HG03575 (cell line): ENCODE measurements around the gene NKTR.

Experiments
- ATAC-seq: cut with Tn5 transposase; IDR thresholded peaks from one replicate; pipeline ENCODE4 v1.9.1; 2021; ENCODE audit not compliant: unreplicated experiment, insufficient number of reproducible peaks, low FRiP score; ENCODE audit errors: extremely low read depth

The NKTR gene

GRCh38 chr3:42640129-42640528 lies 39.6 kb downstream of the NKTR start:
- ATAC-seq: no peak

DNA sequence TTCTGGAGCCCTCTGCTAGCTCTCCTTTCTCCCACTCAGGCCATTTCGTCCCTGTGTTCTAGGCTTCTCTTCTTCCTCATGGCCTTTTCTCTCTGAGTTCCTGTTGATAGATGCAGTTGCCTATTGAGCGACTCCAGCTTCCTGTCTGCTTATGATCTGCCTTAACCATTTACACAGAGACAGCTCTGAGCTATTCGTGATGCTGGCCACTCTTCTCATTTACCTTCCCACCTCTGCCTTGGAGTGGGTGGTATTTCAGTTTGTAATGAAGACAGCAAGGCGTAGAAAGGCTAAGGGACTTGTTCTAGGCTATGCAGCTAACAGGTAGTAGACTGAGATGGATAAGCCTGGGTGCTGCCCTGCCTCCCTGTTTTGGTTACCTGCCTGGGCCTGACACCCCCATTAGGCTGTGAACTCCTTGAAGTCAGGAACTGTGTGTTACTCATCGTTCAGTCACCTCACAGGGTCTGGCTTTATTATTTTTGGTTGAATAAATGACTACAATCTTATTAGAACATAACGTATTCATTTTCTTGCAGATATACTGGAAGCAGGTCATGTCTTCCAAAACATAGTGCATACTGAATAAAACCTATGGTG lies 40.4 kb downstream of the NKTR start:
- ATAC-seq: no peak

GRCh38 chr3:42647821-42648459 lies 47.5 kb downstream of the NKTR start:
- no peak for ATAC-seq

GRCh38 chr3:42649006-42649405 lies 48.5 kb downstream of the NKTR start:
- ATAC-seq: no peak

DNA sequence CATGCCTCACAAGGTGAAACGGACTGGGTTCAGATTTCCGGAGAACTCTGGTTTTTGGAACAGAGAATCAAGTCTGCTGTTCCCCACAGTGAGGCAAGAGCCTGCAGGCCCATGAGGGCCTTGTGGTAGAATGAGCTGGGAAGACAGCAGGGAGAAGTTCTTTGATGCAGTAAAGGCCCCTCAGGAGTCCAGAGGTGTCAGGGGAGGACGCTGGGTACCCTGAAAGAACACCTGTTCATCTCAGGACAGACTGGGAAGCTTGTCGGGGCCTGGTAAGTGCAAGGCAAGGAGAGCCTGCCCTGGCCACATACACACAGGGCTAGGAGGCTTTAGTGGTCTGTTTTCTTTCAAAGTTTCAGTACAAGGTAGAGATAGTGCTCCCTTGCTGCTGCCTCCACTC lies 49.3 kb downstream of the NKTR start:
- ATAC-seq: no peak

- no peak for ATAC-seq
Measured at GRCh38 chr3:42651248-42652091, 51.0 kb downstream of the NKTR start.

DNA sequence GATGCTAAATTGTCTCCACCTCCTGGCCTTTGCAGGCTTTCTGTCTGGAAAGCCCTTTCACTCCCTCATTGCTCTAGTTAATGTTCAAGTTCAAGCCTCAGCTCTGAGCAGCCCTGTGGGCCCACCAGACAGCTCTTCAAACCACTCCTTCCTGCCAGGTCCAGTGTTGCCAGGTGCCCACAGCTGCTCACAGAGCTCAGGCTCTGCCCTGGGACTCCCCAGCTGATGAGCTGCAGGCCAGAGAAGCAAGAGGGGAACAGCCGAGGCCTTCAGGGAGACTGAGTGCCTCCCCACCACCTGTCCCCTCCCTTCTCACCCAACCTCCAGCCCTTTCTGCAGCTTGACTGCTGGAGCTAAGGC lies 51.7 kb downstream of the NKTR start:
- no peak for ATAC-seq

- ATAC-seq: no peak
Measured at GRCh38 chr3:42652611-42653302, 52.3 kb downstream of the NKTR start.

DNA sequence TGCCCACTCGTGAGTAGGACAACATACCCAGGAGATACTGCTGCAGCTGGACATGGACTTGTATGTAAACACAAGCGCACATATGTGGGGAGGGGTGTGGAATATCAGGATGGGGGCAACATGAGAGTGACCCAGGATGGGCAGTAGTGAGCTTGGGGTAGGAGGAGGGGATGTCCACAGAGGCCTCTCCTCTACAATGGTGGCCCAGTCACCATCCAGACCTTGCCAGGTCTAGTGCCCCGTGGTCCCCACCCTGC lies 52.7 kb downstream of the NKTR start:
- ATAC-seq: no peak

DNA sequence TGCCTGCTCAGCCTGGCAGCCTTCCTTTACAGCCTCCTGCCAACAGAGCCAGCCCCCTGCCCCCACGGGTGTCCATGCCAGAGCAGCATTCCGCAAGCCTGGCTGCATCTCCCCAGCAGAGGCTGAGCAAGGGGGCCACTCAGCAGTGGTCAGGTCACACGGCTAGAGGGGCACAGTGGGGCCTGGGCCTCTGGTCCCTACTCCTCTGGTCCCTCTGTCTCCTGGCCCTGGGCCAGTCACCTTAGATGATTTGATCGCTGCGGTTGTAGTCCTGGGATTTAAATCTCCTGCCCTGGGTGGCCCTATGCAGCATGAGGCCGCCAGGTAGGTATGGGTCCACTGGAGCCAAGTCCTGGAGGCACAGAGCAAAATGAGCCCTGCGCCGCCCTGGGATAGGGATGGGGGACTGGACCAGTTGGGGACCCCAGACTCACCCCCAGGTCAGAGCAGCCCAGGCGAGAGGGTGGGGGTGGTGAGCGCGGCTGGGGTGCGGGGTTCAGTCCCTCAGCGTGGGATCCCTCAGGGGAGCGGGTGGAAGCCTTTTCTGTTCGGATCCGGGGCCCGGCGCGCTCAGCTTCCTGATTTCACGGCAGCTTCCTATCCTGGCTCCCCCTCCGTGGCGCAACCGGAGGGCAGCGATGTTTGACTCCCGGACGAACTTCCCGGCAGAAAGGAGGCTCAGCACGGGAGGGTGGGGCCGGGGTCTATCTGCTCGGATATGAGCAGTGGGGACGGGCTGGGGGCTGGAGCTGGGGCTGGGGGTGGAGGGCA lies 53.3 kb downstream of the NKTR start, which contains the start of gene ZBTB47:
Gene ZBTB47 (plus strand): TSS at position 138 of the 771 bp plus-strand sequence. CDS start 4,659 bp downstream, outside the sequence.
- ATAC-seq: no peak

GRCh38 chr3:42654331-42655201 lies 54.1 kb downstream of the NKTR start:
- ATAC-seq: no peak

GRCh38 chr3:42655331-42655888 lies 54.9 kb downstream of the NKTR start:
- no peak for ATAC-seq

- no peak for ATAC-seq
Measured at GRCh38 chr3:42655980-42656679, 55.6 kb downstream of the NKTR start.

DNA sequence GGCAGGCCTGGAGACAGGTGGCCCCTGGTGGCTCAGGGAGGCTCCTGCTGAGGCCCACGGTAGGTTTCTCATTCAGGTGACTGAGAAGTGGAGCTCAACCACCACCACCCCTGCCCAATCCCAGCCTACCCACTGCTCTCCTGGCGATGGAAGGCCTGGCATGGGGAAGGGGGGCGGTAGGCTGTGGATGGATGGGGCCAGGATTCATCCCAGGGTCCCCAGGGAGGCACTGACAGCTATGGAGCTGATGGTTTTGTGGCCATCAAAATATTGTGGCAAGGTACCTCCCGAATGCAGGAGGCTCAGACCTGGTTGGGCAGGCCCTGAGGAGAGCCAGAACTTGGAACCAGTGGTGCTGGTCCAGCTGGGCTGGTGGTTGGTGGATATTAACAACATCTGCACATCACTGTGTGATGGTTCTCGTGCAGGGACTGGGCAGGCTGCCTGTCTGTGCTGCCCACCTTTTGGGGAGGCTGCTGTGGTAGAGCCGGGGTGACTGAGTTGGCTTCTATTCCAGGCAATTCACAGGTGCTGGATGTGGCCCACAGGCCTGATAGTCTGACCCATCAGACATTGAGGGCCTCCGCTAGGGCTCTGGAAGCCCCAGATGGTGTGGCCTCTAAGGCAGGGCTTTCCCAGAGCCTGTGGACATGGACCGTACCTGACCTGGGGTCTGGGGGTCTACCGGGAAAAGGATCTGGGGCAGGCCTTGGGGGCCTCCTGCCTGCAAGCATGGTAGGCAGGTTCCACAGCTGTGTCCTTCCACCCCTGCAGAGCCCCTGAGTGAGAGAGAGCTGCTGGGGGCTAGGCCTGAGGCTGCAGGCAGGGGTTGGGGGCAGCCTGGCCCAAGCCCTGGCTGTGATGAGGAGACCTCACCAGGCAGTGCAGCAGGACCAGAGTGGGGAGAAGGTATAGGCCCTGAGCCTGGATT lies 56.5 kb downstream of the NKTR start:
- no peak for ATAC-seq

- no peak for ATAC-seq
Measured at GRCh38 chr3:42657675-42658074, 57.2 kb downstream of the NKTR start.

DNA sequence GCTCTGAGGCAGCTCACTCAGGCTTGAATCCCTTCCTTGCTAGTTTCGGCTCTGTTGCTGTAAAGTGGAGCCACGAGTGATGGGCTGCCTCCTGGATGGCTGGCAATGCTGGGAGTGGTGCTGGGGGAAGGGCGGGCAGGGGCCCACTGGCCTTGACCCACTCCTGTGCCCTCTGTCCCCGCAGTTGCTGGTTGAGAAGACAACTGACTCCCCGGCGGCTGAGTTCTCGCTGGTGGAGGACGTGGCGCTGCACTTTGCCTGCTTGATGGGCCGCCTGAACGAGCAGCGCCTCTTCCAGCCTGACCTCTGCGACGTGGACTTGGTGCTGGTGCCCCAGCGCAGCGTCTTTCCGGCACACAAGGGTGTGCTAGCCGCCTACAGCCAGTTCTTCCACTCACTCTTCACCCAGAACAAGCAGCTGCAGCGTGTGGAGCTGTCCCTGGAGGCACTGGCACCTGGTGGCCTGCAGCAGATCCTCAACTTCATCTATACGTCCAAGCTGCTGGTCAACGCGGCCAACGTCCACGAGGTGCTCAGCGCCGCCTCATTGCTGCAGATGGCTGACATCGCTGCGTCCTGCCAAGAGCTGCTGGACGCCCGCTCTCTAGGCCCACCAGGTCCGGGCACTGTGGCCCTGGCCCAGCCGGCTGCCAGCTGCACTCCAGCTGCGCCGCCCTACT lies 57.7 kb downstream of the NKTR start:
- ATAC-seq: no peak
